NCI-H2196 treated with DMSO at 0.1 percent for 48 hours (cell line): Measurements from ENCODE around the gene GSG1L.

Experiments
- DNase-seq: peaks from one replicate; lab custom pipeline; 2025; ENCODE audit not compliant: unreplicated experiment; lab: John Stamatoyannopoulos, UW

Gene GSG1L

GRCh38 chr16:27795992-27796614 lies 267.4 kb downstream of the GSG1L start:
- no peak for DNase-seq

GRCh38 chr16:27793249-27793622 lies 270.3 kb downstream of the GSG1L start:
- no peak for DNase-seq

GRCh38 chr16:27792486-27793248 lies 270.8 kb downstream of the GSG1L start:
- no peak for DNase-seq

GRCh38 chr16:27791404-27791719 lies 272.2 kb downstream of the GSG1L start:
- no peak for DNase-seq

- DNase-seq: no peak
These were observed 272.7 kb downstream of the GSG1L start for GRCh38 chr16:27790546-27791403.

GRCh38 chr16:27789595-27790241 lies 273.8 kb downstream of the GSG1L start:
- DNase-seq: no peak

- DNase-seq: no peak
These were observed 274.4 kb downstream of the GSG1L start for GRCh38 chr16:27789150-27789549.

GRCh38 chr16:27787665-27788064 lies 275.8 kb downstream of the GSG1L start:
- DNase-seq: no peak

- no peak for DNase-seq
These were observed 276.4 kb downstream of the GSG1L start for GRCh38 chr16:27786923-27787625.

GRCh38 chr16:27786221-27786922 lies 277.1 kb downstream of the GSG1L start:
- DNase-seq: no peak

- DNase-seq: no peak
These were observed 278.2 kb downstream of the GSG1L start for GRCh38 chr16:27785307-27785678.

GRCh38 chr16:27784351-27785306 lies 278.9 kb downstream of the GSG1L start:
- no peak for DNase-seq

- no peak for DNase-seq
These were observed 281.3 kb downstream of the GSG1L start for GRCh38 chr16:27781981-27782880.

GRCh38 chr16:27781195-27781524 lies 282.4 kb downstream of the GSG1L start:
- no peak for DNase-seq

- DNase-seq: no peak
These were observed 282.9 kb downstream of the GSG1L start for GRCh38 chr16:27780468-27781194.

GRCh38 chr16:27779641-27780164 lies 283.8 kb downstream of the GSG1L start:
- DNase-seq: no peak

- DNase-seq: no peak
These were observed 284.5 kb downstream of the GSG1L start for GRCh38 chr16:27778926-27779570.
